Measurements from ENCODE around the gene CTSA. TPM values are rescaled to one million over a fixed set of nuclear protein-coding genes. Genes with fewer than 3 reads are reported as not detected.

The CTSA gene
- polyA plus RNA-seq, 4 donors, result 83.2 to 156 (median 115) TPM

GRCh38 chr20:45934046-45934585 is 43.0 kb downstream of the CTSA start:
- DNase-seq (ENCODE audit: low read depth in 4 of 4, low spot score in 3 of 4), result peak in 1 of 4 donors; percentile 41

GRCh38 chr20:45934586-45935415 is 43.7 kb downstream of the CTSA start, which contains the start of gene PCIF1:
TSS of gene PCIF1 (plus strand) at chr20:45934683. CDS start at chr20:45939000, 4,317 bp downstream.
- peak; percentile 98 to 99 (median 98) for DNase-seq (ENCODE audit: low read depth in 4 of 4, low spot score in 3 of 4)

- DNase-seq (ENCODE audit: low read depth in 4 of 4, low spot score in 3 of 4), result no peak
Measured at GRCh38 chr20:45935416-45936046, 44.4 kb downstream of the CTSA start.

GRCh38 chr20:45937765-45938164 is 46.6 kb downstream of the CTSA start:
- DNase-seq (ENCODE audit: low read depth in 4 of 4, low spot score in 3 of 4), result no peak

GRCh38 chr20:45938727-45939438 is 47.7 kb downstream of the CTSA start:
- DNase-seq (ENCODE audit: low read depth in 4 of 4, low spot score in 3 of 4), result no peak

- no peak for DNase-seq (ENCODE audit: low read depth in 4 of 4, low spot score in 3 of 4)
Measured at GRCh38 chr20:45940053-45940452, 48.9 kb downstream of the CTSA start.

GRCh38 chr20:45940469-45940868 is 49.3 kb downstream of the CTSA start:
- DNase-seq (ENCODE audit: low read depth in 4 of 4, low spot score in 3 of 4), result no peak

- DNase-seq (ENCODE audit: low read depth in 4 of 4, low spot score in 3 of 4), result no peak
Measured at GRCh38 chr20:45943613-45944012, 52.5 kb downstream of the CTSA start.

GRCh38 chr20:45944151-45944964 is 53.2 kb downstream of the CTSA start:
- DNase-seq (ENCODE audit: low read depth in 4 of 4, low spot score in 3 of 4), result no peak

GRCh38 chr20:45944965-45945677 is 54.0 kb downstream of the CTSA start:
- no peak for DNase-seq (ENCODE audit: low read depth in 4 of 4, low spot score in 3 of 4)

- no peak for DNase-seq (ENCODE audit: low read depth in 4 of 4, low spot score in 3 of 4)
Measured at GRCh38 chr20:45945678-45946148, 54.6 kb downstream of the CTSA start.

- no peak for DNase-seq (ENCODE audit: low read depth in 4 of 4, low spot score in 3 of 4)
Measured at GRCh38 chr20:45946149-45946970, 55.2 kb downstream of the CTSA start.

GRCh38 chr20:45947110-45947866 is 56.2 kb downstream of the CTSA start:
- no peak for DNase-seq (ENCODE audit: low read depth in 4 of 4, low spot score in 3 of 4)

- DNase-seq (ENCODE audit: low read depth in 4 of 4, low spot score in 3 of 4), result no peak
Measured at GRCh38 chr20:45948261-45948733, 57.2 kb downstream of the CTSA start.
